ENCODE measurements around the gene RAB8B. TPM values are rescaled to one million over a fixed set of nuclear protein-coding genes. Genes with fewer than 3 reads are reported as not detected.

RAB8B gene
- total RNA-seq, 4 donors from 2014 or later = 26.1 to 48.1 (median 33.0) TPM

DNA sequence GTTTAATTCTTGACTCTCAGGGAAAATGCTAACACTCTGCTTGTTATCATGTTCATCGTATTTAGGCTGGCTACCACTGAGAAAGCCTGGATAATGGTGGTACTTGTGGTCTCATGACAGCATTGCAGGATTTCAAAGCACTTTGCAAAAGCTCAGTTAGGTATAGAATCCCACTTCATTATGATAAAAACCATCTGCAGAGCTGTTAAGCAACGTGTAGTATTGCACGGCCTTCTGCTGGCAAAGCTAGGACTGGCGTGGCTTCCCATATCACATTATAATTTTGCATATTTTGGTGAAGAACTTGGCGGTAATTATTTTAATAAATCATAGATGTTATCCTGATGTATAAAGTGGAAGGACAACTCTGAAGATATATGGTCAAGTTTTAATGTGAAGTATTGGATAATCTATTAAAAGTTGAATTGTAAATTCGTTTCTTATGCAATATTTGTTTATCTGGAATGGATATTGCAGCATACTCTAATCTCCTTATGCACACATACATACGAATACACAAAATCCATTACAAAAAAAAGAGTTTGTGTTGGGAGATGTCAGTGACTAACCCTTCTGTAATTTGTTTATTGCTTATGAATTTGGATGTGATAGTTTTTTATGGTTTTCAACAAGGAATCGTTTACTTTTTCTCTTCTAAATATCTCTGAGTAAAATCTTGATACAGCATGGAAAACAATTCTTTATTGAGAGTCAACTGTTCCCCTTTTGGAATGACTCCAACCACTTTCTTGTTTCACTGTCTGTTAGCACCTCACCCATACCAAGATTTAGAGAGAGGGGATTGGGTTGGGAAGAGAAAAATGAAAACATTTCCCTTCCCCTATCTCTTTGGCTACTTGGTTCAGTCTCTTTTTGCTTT is 9.2 kb downstream of the RAB8B start:
- 68 to 71% methylated on average over 8 of the region's 8 CpGs for WGBS, 2 donors (ENCODE audit: low coverage in 1 of 2)
- H3K4me3 ChIP-seq = no peak overlapping the region
- H3K9me3 ChIP-seq = no peaks in the 10 kb centered on the region
- TF ChIP-seq, protein P1, sequence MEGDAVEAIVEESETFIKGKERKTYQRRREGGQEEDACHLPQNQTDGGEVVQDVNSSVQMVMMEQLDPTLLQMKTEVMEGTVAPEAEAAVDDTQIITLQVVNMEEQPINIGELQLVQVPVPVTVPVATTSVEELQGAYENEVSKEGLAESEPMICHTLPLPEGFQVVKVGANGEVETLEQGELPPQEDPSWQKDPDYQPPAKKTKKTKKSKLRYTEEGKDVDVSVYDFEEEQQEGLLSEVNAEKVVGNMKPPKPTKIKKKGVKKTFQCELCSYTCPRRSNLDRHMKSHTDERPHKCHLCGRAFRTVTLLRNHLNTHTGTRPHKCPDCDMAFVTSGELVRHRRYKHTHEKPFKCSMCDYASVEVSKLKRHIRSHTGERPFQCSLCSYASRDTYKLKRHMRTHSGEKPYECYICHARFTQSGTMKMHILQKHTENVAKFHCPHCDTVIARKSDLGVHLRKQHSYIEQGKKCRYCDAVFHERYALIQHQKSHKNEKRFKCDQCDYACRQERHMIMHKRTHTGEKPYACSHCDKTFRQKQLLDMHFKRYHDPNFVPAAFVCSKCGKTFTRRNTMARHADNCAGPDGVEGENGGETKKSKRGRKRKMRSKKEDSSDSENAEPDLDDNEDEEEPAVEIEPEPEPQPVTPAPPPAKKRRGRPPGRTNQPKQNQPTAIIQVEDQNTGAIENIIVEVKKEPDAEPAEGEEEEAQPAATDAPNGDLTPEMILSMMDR (IDR thresholded peaks at IDR 0.05) = no peak
- TF ChIP-seq EP300 (IDR thresholded peaks at IDR 0.05) = no peak
- TF ChIP-seq POLR2AphosphoS5 (IDR thresholded peaks at IDR 0.05) = no peak
- no peak for TF ChIP-seq POLR2A (IDR thresholded peaks at IDR 0.05)
- no peak overlapping the region for H3K27ac ChIP-seq
- no peaks in the 10 kb centered on the region for H3K27me3 ChIP-seq
- no peak for ATAC-seq
- peaks cover 0 to 4% of the 10 kb centered on the region in 2 donors for H3K36me3 ChIP-seq
- H3K4me1 ChIP-seq = peaks cover 0 to 72% (median 0%) of the 10 kb centered on the region in 3 donors

DNA sequence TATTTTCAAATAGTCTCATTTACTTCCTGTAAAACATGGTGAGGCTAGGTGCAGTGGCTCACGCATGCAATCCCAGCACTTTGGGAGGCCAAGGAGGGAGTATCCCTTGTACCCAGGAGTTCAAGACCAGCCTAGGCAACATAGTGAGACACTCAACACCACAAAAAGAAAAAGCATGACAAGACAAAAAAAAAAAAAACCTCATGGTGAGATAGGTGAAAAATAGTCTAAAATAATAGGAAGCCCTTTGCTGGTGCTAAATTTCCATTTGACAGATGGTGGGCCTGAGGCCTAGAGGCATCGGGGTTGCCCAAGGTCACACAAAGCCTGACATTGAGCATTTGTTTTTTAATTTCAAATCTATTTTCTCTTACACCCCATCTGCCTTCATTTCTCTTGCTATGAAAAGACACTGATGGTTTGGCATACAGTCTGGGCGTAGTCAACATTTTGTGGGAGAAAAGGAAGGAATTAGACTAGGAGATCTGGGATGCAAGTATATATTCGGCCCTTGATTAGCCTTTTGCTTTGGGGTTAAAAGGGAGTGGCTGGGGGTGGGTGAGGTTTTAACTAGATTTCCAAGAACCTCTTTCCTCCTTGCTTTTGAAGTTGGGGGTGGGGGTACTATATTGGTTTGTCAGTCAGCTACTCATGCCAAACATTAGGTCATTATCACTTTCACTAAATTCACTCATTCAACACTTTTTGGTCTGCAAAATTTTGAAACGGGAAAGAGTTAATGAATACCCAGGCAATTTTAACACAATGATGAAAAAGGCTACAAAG is 11.3 kb downstream of the RAB8B start:
- no peaks in the 10 kb centered on the region for H3K27me3 ChIP-seq
- WGBS, 2 donors (ENCODE audit: low coverage in 1 of 2) = 83% methylated on average over 4 to 5 of the region's 5 CpGs
- H3K27ac ChIP-seq = no peak overlapping the region
- H3K4me1 ChIP-seq = peaks cover 0 to 54% (median 0%) of the 10 kb centered on the region in 3 donors
- no peak overlapping the region for H3K4me3 ChIP-seq
- TF ChIP-seq EP300 (IDR thresholded peaks at IDR 0.05) (no peak), POLR2A (IDR thresholded peaks at IDR 0.05) (no peak), POLR2AphosphoS5 (IDR thresholded peaks at IDR 0.05) (no peak)
- TF ChIP-seq, protein P1 (IDR thresholded peaks at IDR 0.05) = no peak
- H3K36me3 ChIP-seq = peaks cover 0 to 4% of the 10 kb centered on the region in 2 donors
- H3K9me3 ChIP-seq = no peaks in the 10 kb centered on the region
- ATAC-seq = no peak

DNA sequence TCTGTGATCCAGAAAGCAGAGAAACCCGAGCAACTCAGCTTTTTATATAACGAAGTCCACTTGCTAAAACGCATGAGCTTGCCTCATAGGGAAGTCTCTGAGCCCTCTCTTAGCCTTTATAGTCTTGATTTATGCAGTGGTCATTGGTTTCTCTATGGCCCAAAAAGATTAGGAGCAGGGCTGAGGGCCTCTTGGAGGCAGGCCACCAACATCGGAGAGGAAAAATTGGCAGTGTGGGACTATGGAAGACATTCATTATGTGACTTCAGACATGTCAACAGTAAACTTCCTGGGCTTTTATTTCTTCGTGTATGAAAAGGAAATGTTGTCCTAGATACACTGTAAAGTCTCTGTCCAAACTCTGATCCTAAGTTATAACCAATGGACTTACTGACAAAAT is 13.5 kb downstream of the RAB8B start:
- H3K27ac ChIP-seq = no peak overlapping the region
- WGBS, 2 donors (ENCODE audit: low coverage in 1 of 2) = 46 to 69% methylated on average over 5 of the region's 5 CpGs

DNA sequence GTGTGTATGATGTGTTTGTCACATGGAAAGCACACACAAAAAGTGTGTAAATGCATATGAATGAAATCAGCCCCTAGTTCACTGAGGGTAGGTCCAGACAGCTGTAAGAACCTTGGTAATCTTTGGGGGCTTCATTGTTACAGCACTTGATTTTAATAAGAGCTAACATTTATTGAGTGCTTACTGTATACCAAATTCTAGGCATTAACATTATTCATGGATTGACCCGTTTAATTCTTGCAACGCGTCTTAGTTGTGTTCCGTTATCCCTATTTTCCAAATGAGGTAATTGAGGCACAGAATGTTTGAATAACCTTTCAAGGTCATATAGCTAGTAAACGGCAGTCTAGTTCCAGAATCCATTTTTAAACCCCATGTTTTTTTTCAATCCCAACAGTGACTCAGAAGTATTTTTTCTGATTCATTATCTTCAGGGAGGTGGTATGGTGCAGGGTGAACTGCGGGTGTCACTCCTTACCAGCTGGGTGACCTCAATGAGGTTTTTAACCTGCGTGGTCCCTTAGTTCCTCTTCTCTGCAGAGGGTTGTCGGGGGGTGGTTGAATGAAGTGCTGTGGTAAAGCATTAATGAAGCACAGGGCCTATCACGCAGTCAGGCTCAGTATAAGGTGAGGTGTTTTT is 14.2 kb downstream of the RAB8B start:
- ATAC-seq = no peak
- peaks cover 0 to 41% (median 0%) of the 10 kb centered on the region in 3 donors for H3K4me1 ChIP-seq
- TF ChIP-seq POLR2AphosphoS5 (IDR thresholded peaks at IDR 0.05) = no peak
- TF ChIP-seq EP300 (IDR thresholded peaks at IDR 0.05) = no peak
- TF ChIP-seq, protein P1 (IDR thresholded peaks at IDR 0.05) = no peak
- TF ChIP-seq POLR2A (IDR thresholded peaks at IDR 0.05) = no peak
- no peaks in the 10 kb centered on the region for H3K27me3 ChIP-seq
- H3K27ac ChIP-seq = no peak overlapping the region
- H3K4me3 ChIP-seq = no peak overlapping the region
- WGBS, 2 donors (ENCODE audit: low coverage in 1 of 2) = 86 to 90% methylated on average over 8 to 9 of the region's 9 CpGs
- H3K36me3 ChIP-seq = no peaks in the 10 kb centered on the region
- H3K9me3 ChIP-seq = no peaks in the 10 kb centered on the region

More for the DNA sequence above, 13.5 kb downstream of the RAB8B start:
- H3K9me3 ChIP-seq = no peaks in the 10 kb centered on the region
- TF ChIP-seq EP300 (IDR thresholded peaks at IDR 0.05) = no peak
- no peak for TF ChIP-seq POLR2AphosphoS5 (IDR thresholded peaks at IDR 0.05)
- TF ChIP-seq, protein P1 (IDR thresholded peaks at IDR 0.05) = no peak
- TF ChIP-seq POLR2A (IDR thresholded peaks at IDR 0.05) = no peak
- ATAC-seq = no peak
- H3K4me1 ChIP-seq = peaks cover 0 to 49% (median 0%) of the 10 kb centered on the region in 3 donors
- no peaks in the 10 kb centered on the region for H3K27me3 ChIP-seq
- H3K36me3 ChIP-seq = no peaks in the 10 kb centered on the region
- H3K4me3 ChIP-seq = no peak overlapping the region
